HG03095 (cell line): Measurements from ENCODE around the gene B3GNT5.

Experiments
- ATAC-seq: cut with Tn5 transposase; IDR thresholded peaks from one replicate; pipeline ENCODE4 v1.9.1; 2021; ENCODE audit warnings: moderate library complexity; ENCODE audit not compliant: unreplicated experiment

The B3GNT5 gene

GRCh38 chr3:183317271-183317670 lies 64.2 kb downstream of the B3GNT5 start:
- no peak for ATAC-seq

- ATAC-seq, result no peak
Observed at GRCh38 chr3:183317886-183318865, 65.1 kb downstream of the B3GNT5 start.

- ATAC-seq, result no peak
Observed at GRCh38 chr3:183318877-183319276, 65.8 kb downstream of the B3GNT5 start.

GRCh38 chr3:183319371-183319770 lies 66.3 kb downstream of the B3GNT5 start:
- no peak for ATAC-seq
